Stimulated activated CD8-positive, alpha-beta memory T cell treated with anti-CD3 and anti-CD28 coated beads, Interleukin-2, amount 100 ng/mL, for 48 hours (primary cell): Measurements from ENCODE around the gene SHMT2.
A peak's percentile ranks its signal among the peaks of the same experiment; 100 is the strongest.

ENCODE experiments used
- DNase-seq, 2 donors: peaks; one replicate each; pipeline ENCODE4 v3.0.0-alpha.2; 2020; ENCODE audit warnings: low read depth in 2 of 2

Gene SHMT2

DNA sequence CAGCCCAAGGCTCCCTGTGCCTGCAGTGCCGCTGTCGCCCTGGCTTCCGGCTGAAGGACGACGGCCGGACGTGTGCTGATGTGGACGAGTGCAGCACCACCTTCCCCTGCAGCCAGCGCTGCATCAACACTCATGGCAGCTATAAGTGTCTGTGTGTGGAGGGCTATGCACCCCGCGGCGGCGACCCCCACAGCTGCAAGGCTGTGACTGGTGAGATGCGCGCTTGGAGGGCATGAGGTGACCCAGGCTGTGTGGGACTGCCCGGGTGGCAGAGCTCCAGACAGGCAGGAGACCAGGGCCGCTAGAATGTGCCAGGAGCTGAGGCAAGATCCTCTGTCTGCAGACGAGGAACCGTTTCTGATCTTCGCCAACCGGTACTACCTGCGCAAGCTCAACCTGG lies 32.6 kb upstream of the SHMT2 start:
- no peak for DNase-seq

DNA sequence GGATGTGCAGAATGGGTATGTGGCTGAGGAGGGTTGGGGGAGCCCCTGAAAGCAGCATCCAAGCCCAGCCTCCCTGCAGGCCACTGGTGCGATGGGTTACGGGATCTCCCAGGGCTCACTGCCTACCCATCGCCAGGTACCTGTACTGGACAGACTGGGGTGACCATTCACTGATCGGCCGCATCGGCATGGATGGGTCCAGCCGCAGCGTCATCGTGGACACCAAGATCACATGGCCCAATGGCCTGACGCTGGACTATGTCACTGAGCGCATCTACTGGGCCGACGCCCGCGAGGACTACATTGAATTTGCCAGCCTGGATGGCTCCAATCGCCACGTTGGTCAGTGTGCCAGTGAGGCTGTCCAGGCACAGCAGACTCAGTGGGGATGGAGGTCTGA lies 31.2 kb upstream of the SHMT2 start:
- DNase-seq = no peak

GRCh38 chr12:57199191-57199590 lies 30.3 kb upstream of the SHMT2 start:
- DNase-seq = no peak

- no peak for DNase-seq
These were observed 29.0 kb upstream of the SHMT2 start for GRCh38 chr12:57200497-57200896.

DNA sequence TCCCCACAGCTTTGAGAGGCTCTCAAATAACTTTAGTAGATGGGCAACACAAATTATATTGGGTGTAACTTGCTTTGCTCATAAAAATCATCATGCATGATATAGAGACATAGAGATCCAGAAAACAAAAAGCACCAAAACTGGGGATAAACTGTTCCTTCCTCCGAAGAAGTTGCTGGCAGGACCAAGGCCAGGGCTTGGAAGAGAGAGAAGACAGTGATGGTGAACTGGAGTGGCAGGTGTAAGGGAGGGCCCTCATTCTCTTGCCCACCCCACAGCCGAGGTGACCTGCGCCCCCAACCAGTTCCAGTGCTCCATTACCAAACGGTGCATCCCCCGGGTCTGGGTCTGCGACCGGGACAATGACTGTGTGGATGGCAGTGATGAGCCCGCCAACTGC lies 28.3 kb upstream of the SHMT2 start:
- no peak for DNase-seq

DNA sequence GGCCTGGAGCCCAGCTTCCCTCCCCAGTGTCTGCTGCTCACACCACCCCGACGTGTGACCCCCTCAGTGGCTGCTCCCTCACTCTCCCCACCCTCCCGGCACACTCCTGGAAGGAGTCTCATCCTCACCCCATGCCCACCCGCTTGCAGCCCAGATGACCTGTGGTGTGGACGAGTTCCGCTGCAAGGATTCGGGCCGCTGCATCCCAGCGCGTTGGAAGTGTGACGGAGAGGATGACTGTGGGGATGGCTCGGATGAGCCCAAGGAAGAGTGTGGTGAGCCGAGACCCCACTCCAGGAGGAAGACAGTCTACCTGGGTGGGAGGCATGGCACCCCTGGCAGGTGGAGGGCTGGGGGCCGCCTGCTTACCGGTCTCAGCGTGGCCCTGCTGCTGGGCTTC lies 27.9 kb upstream of the SHMT2 start:
- DNase-seq = no peak

- no peak for DNase-seq
These were observed 27.2 kb upstream of the SHMT2 start for GRCh38 chr12:57202321-57202720.

- DNase-seq = no peak
These were observed 26.3 kb upstream of the SHMT2 start for GRCh38 chr12:57203201-57203600.

DNA sequence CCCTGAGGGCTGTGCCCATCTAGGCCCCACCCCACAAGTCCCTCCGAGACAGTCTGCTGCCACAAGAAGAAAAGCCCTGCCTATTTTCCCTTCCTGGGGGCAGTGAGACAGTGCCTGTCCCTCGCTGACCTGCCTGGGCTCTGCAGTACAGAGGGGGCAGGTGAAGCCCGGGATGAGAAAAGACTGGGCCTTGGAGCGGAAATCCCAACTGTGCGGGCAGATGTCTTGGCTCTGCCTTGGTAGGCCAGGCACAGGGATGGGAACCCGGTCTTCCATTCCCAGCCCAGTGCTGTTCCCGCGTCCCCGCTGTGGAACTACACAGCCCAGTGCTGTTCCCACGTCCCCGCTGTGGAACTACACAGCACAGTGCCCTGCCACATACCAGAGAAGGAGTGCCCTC lies 25.7 kb upstream of the SHMT2 start:
- DNase-seq = no peak

DNA sequence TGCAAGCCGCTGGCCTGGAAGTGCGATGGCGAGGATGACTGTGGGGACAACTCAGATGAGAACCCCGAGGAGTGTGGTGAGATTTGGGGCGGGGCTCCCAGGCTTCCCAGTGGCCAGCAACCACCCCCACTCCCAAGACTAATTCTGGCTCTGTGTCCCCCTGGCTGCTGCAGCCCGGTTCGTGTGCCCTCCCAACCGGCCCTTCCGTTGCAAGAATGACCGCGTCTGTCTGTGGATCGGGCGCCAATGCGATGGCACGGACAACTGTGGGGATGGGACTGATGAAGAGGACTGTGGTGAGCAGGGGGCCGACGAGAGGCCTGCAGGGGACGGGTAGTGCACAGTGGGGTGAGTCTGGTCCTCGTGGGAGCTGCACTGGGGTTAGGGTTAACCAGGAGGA lies 25.1 kb upstream of the SHMT2 start:
- no peak for DNase-seq

DNA sequence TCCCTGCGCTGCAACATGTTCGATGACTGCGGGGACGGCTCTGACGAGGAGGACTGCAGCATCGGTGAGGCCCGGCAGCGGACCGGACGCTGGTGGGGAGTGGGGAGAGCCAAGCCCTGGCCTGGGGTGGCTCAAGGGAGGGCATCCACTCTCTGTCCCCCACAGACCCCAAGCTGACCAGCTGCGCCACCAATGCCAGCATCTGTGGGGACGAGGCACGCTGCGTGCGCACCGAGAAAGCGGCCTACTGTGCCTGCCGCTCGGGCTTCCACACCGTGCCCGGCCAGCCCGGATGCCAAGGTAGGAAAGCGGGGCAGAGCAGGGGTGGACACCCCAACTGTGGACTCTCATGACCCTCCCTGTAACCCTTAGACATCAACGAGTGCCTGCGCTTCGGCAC lies 24.3 kb upstream of the SHMT2 start:
- no peak for DNase-seq

- no peak for DNase-seq
These were observed 23.6 kb upstream of the SHMT2 start for GRCh38 chr12:57205931-57206330.

DNA sequence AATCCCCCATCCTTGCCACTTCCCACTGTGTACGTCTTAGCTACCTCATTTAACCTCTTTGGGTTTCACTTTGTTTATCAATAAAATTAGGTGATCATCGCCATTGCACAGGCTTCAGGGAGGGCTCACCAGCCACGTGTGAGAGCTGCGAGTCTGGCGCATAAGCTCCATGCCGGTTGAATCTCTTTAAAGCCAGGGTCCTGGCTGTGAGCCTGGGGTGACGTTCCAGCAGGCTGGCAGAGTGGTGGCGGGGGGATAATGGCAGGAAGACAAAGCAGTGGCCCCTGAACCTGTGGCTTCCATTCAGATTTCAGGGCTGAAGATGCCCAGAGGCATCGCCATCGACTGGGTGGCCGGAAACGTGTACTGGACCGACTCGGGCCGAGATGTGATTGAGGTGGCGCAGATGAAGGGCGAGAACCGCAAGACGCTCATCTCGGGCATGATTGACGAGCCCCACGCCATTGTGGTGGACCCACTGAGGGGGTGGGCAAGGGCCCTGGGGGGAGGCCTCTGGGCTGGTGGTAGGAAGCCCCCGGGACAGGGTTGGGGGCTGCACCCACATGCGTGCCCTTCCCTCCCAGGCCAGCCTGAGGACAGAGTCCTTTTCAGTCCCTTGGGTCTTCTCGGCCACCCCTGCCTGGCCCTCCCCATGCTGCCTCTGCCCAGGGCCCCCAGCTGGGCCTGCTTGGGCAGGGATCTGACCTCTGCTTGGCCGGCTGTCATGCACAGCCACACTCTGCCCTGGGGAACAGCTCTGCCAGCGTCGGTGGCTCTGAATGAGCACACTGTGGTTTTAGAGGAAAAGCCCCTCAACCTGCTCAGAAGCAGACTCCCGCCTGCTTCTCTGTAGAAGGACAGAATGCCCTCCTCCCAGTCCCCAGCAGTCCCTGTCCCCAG lies 21.5 kb upstream of the SHMT2 start:
- DNase-seq = no peak

DNA sequence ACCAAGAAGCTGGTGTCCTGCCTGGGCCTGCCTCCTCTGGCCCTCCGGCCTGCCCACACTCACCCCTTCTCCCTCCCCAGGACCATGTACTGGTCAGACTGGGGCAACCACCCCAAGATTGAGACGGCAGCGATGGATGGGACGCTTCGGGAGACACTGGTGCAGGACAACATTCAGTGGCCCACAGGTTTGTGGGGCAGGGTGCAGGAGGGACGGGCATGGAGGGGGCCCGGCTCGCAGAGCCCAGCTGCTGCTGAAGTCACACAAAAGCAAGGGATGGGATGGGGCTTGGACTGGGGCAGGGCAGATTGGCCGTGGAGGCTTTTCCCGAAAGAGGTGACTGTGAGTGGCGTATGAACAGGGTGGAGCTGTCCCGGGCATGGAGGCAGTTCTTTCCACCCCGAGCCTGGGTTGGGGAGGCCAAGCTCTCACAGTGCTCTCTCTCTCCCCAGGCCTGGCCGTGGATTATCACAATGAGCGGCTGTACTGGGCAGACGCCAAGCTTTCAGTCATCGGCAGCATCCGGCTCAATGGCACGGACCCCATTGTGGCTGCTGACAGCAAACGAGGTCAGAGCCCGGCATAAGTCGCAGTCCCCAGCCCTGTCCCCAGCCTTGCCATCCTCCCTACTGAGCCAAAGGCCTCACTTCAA lies 20.8 kb upstream of the SHMT2 start:
- DNase-seq = no peak

- no peak for DNase-seq
These were observed 19.6 kb upstream of the SHMT2 start for GRCh38 chr12:57209916-57210315.

DNA sequence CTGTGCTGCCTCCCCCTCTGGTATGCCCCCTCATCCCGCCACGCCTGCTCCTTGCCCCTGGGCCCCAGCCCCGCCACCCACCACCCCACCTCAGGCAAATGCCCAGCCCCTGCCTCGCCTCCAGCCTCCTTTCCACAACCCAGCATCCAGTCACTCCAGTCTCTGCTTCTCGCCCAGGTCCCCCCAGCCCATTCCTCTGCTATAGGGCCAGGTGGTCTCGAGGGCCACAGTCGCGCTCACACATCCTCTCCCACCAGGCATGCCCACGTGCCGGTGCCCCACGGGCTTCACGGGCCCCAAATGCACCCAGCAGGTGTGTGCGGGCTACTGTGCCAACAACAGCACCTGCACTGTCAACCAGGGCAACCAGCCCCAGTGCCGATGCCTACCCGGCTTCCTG lies 19.1 kb upstream of the SHMT2 start:
- DNase-seq = no peak

DNA sequence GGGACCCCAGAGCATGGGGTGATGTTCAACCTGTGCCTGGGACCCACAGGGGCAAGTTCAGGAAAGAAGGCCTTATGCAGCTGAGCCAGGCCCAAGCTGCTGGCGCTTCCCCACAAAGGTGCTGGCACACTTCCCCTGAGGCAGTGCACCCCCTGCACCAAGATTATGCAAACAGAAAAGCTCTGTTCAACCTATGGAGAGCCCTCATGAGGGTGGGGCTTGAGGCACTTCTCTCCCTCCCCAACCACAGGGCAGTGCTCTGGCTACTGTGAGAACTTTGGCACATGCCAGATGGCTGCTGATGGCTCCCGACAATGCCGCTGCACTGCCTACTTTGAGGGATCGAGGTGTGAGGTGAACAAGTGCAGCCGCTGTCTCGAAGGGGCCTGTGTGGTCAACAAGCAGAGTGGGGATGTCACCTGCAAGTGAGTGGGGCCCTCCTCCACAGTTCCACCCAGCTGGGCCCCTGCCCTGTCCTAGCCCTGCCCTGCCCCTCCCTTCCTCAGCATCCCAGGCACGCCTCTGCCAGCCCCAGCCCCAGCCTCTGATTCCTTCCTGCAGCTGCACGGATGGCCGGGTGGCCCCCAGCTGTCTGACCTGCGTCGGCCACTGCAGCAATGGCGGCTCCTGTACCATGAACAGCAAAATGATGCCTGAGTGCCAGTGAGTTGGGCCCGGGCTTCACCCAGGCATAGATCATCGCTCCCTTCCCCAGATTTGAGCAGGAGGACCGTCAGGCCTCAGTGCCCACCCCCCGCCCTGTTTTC lies 18.4 kb upstream of the SHMT2 start:
- no peak for DNase-seq

- DNase-seq = no peak
These were observed 17.5 kb upstream of the SHMT2 start for GRCh38 chr12:57211791-57212700.

DNA sequence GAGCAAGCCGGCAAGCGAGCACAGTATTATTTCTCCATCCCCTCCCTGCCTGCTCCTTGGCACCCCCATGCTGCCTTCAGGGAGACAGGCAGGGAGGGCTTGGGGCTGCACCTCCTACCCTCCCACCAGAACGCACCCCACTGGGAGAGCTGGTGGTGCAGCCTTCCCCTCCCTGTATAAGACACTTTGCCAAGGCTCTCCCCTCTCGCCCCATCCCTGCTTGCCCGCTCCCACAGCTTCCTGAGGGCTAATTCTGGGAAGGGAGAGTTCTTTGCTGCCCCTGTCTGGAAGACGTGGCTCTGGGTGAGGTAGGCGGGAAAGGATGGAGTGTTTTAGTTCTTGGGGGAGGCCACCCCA lies 16.8 kb upstream of the SHMT2 start:
- DNase-seq = no peak

DNA sequence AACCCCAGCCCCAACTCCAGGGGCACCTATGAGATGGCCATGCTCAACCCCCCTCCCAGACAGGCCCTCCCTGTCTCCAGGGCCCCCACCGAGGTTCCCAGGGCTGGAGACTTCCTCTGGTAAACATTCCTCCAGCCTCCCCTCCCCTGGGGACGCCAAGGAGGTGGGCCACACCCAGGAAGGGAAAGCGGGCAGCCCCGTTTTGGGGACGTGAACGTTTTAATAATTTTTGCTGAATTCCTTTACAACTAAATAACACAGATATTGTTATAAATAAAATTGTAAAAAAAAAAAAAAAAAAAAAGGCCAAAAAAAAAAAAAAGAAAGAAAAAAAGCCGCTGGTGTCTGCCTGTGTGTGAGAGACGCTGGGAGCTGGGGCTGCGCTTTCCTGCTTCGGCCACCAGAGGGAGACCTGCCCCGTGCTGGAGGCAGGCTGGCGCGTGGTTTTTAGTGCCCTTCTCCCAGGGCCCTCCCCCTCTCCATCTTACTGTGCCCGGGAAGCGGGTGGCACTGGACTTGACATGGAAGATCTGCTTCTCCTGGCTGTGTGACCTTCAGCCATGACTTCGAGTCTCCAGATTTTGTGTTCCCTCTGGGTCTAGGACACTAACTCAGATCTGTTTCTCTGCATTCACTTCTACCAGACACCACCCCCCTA lies 16.3 kb upstream of the SHMT2 start:
- DNase-seq = peak; percentile 65 to 78

- DNase-seq = no peak
These were observed 15.6 kb upstream of the SHMT2 start for GRCh38 chr12:57213763-57214397.
